H1 (cell line): ENCODE results near the gene TMEM39A. TPM values are rescaled to one million over a fixed set of nuclear protein-coding genes. Genes with fewer than 3 reads are reported as not detected.

Experiments used
- CTCF ChIA-PET: fragments of 300-600 bp; sonication (Branson Sonifier 250); formaldehyde crosslinking; loops from one replicate; lab custom pipeline; 2021; ENCODE audit not compliant: partially characterized antibody; lab: Charles Lee
- POLR2A ChIA-PET: fragments of 300-600 bp; sonication (Branson Sonifier 250); formaldehyde crosslinking; loops from one replicate; lab custom pipeline; 2021; ENCODE audit warnings: inconsistent platforms; ENCODE audit not compliant: partially characterized antibody; lab: Charles Lee
- DNase-seq, 2 experiments: peaks; one replicate each; pipeline versions ENCODE4 v3.0.0 to v3.0.0-alpha.2; 2010 to 2022; ENCODE audit warnings: low spot score in 2 of 2, low read depth in 1 of 2, mixed read lengths in 1 of 2
- FAIRE-seq: peaks from 2 replicates; lab custom pipeline; 2011; peaks lifted over from hg19 to GRCh38; lab: Jason Lieb, UNC
- H2AFZ ChIP-seq: 2 replicates; pipeline ENCODE4 v1.8.1; 2012; ENCODE audit warnings: low read length, inconsistent platforms
- H2AK5ac ChIP-seq: 2 replicates; pipeline ENCODE4 v1.6.1; 2013; ENCODE audit warnings: low read depth, low read length
- H2BK120ac ChIP-seq: replicated peaks from 2 replicates; pipeline ENCODE3; 2013; ENCODE audit warnings: low read depth, low read length, inconsistent platforms
- H2BK12ac ChIP-seq: 2 replicates; pipeline ENCODE4 v1.6.1; 2013; ENCODE audit warnings: low read depth, low read length
- H2BK15ac ChIP-seq: 2 replicates; pipeline ENCODE4 v1.6.1; 2013; ENCODE audit warnings: low read length
- H2BK20ac ChIP-seq: 2 replicates; pipeline ENCODE4 v1.6.1; 2013; ENCODE audit warnings: low read length
- H2BK5ac ChIP-seq: 2 replicates; pipeline ENCODE4 v1.6.1; 2013; ENCODE audit warnings: low read depth, low read length
- H3K14ac ChIP-seq: 2 replicates; pipeline ENCODE4 v1.6.1; 2013; ENCODE audit warnings: inconsistent platforms; ENCODE audit not compliant: insufficient read length
- H3K18ac ChIP-seq: 2 replicates; pipeline ENCODE4 v1.6.1; 2013; ENCODE audit warnings: low read length; ENCODE audit errors: extremely low read depth
- H3K23ac ChIP-seq: 2 replicates; pipeline ENCODE4 v1.6.1; 2013; ENCODE audit warnings: inconsistent platforms; ENCODE audit not compliant: insufficient read length
- H3K23me2 ChIP-seq: 2 replicates; pipeline ENCODE4 v1.6.1; 2013; ENCODE audit warnings: low read depth, low read length
- H3K27ac ChIP-seq: 2 replicates; pipeline ENCODE4 v1.6.1; 2011; ENCODE audit warnings: low read depth, low read length, inconsistent platforms
- H3K27me3 ChIP-seq, 4 experiments: replicated peaks in 1 of 4; 1 replicate in 1 of 4; 2 replicates in 3 of 4; pipeline versions ENCODE4 v1.6.1 to v1.8.1; 2011 to 2013; ENCODE audit warnings: low read length in 3 of 4, mild to moderate bottlenecking in 3 of 4, inconsistent platforms in 2 of 4, mixed read lengths in 2 of 4, moderate library complexity in 1 of 4; ENCODE audit not compliant: control insufficient read depth in 3 of 4, insufficient read depth in 3 of 4; ENCODE audit errors: extremely low read depth in 1 of 4
- H3K36me3 ChIP-seq, 4 experiments: 2 replicates each; pipeline versions ENCODE4 v1.6.1 to v1.8.1; 2011 to 2013; ENCODE audit warnings: mild to moderate bottlenecking in 4 of 4, low read length in 3 of 4, moderate library complexity in 2 of 4, control low read depth in 1 of 4, inconsistent platforms in 1 of 4; ENCODE audit not compliant: insufficient read depth in 4 of 4, control insufficient read depth in 2 of 4
- H3K4ac ChIP-seq: replicated peaks from 2 replicates; pipeline ENCODE3; 2013; ENCODE audit warnings: low read length, low read depth, mixed read lengths, inconsistent platforms; ENCODE audit not compliant: insufficient read length
- H3K4me1 ChIP-seq, 4 experiments: replicated peaks in 1 of 4; 1 replicate in 1 of 4; 2 replicates in 3 of 4; pipeline versions ENCODE4 v1.6.1 to v1.8.1; 2011 to 2013; ENCODE audit warnings: low read length in 3 of 4, inconsistent platforms in 2 of 4, mixed read lengths in 1 of 4; ENCODE audit not compliant: insufficient read depth in 4 of 4, control insufficient read depth in 3 of 4
- H3K4me2 ChIP-seq, 2 experiments: 2 replicates each; pipeline versions ENCODE4 v1.6.1 to v1.8.1; 2011 to 2013; ENCODE audit warnings: low read depth in 2 of 2, low read length in 2 of 2, control low read depth in 1 of 2, inconsistent platforms in 1 of 2, mild to moderate bottlenecking in 1 of 2; ENCODE audit not compliant: insufficient read depth in 1 of 2
- H3K4me3 ChIP-seq, 4 experiments: fragments of 200-600, 300-600 bp in 1 of 4; sonication (generic), shearing (Covaris generic), sonication (Bioruptor Twin) in 1 of 4; 2 replicates each; pipeline versions ENCODE4 v1.5.1 to v1.8.1; 2011 to 2016; ENCODE audit warnings: low read length in 4 of 4, low read depth in 3 of 4, control low read depth in 2 of 4, inconsistent platforms in 2 of 4, mild to moderate bottlenecking in 2 of 4, mixed read lengths in 1 of 4, moderate library complexity in 1 of 4; ENCODE audit not compliant: insufficient read depth in 2 of 4; ENCODE audit errors: extremely low read depth in 1 of 4
- H3K56ac ChIP-seq: replicated peaks from 2 replicates; pipeline ENCODE3; 2013; ENCODE audit warnings: low read depth, mild to moderate bottlenecking, mixed read lengths, low read length, inconsistent platforms; ENCODE audit not compliant: insufficient read length
- H3K79me1 ChIP-seq: 2 replicates; pipeline ENCODE4 v1.6.1; 2013; ENCODE audit warnings: low read depth, low read length, control low read depth
- H3K79me2 ChIP-seq, 2 experiments: 2 replicates each; pipeline versions ENCODE4 v1.6.1 to v1.8.1; 2012 to 2013; ENCODE audit warnings: low read length in 2 of 2, mild to moderate bottlenecking in 2 of 2, inconsistent platforms in 1 of 2; ENCODE audit not compliant: insufficient read depth in 2 of 2, control insufficient read depth in 1 of 2
- H3K9ac ChIP-seq, 4 experiments: replicated peaks in 1 of 4; 1 replicate in 1 of 4; 2 replicates in 3 of 4; pipeline versions ENCODE4 v1.6.1 to v1.8.1; 2011 to 2013; ENCODE audit warnings: low read depth in 3 of 4, low read length in 3 of 4, control low read depth in 2 of 4, mild to moderate bottlenecking in 2 of 4, moderate library complexity in 2 of 4, inconsistent platforms in 1 of 4; ENCODE audit errors: extremely low read depth in 1 of 4
- H3K9me3 ChIP-seq, 2 experiments: 2 replicates each; pipeline versions ENCODE4 v1.6.1 to v1.8.1; 2012 to 2013; ENCODE audit warnings: mild to moderate bottlenecking in 2 of 2, moderate library complexity in 2 of 2, control low read depth in 1 of 2, inconsistent platforms in 1 of 2, low read depth in 1 of 2, low read length in 1 of 2, mixed read lengths in 1 of 2; ENCODE audit not compliant: insufficient read depth in 2 of 2
- H4K20me1 ChIP-seq, 2 experiments: replicated peaks in 1 of 2; 2 replicates each; pipeline versions ENCODE3 to v1.8.1; 2011 to 2013; ENCODE audit warnings: inconsistent platforms in 2 of 2, low read length in 2 of 2, mild to moderate bottlenecking in 1 of 2; ENCODE audit not compliant: insufficient read depth in 2 of 2, control insufficient read depth in 1 of 2
- H4K5ac ChIP-seq: 2 replicates; pipeline ENCODE4 v1.6.1; 2013; ENCODE audit warnings: low read length, low read depth, mixed read lengths, inconsistent platforms; ENCODE audit not compliant: insufficient read length
- H4K8ac ChIP-seq: 2 replicates; pipeline ENCODE4 v1.8.0; 2013; ENCODE audit warnings: mild to moderate bottlenecking, moderate library complexity, low read length, inconsistent platforms; ENCODE audit not compliant: insufficient read depth; ENCODE audit errors: extremely low read depth
- H4K91ac ChIP-seq: replicated peaks from 2 replicates; pipeline ENCODE3; 2013; ENCODE audit warnings: low read length, mixed read lengths, inconsistent platforms; ENCODE audit not compliant: insufficient read length
- CHD2 ChIP-seq: IDR thresholded peaks from 2 replicates; pipeline ENCODE4 v1.6.1; 2012; ENCODE audit warnings: low read length, improper control_type of control experiment
- SAP30 ChIP-seq: fragments of 300-600 bp; sonication (generic); IDR thresholded peaks from 2 replicates; pipeline ENCODE4 v1.7.1; 2012; ENCODE audit warnings: low read length, moderate library complexity, mild to moderate bottlenecking, inconsistent platforms; ENCODE audit not compliant: insufficient read depth, insufficient replicate concordance
- WGBS, 2 experiments: shearing (Covaris generic) in 1 of 2; methylation state at CpG; one replicate each; pipeline versions ENCODE4 v1.1.6 to v1.1.7; 2013 to 2015; ENCODE audit warnings: low lambda C conversion rate in 2 of 2, mixed read lengths in 2 of 2, inconsistent platforms in 1 of 2, low coverage in 1 of 2, missing lambda C conversion rate in 1 of 2; ENCODE audit not compliant: insufficient replicate concordance in 2 of 2, insufficient coverage in 1 of 2, insufficient read length in 1 of 2; ENCODE audit errors: extremely low coverage in 1 of 2, missing lambda C conversion rate in 1 of 2; 5-methylcytosine and 5-hydroxymethylcytosine counted together
- polyA plus RNA-seq, 7 experiments: library from polyadenylated mRNA; depleted of rRNA in 3 of 7; stranded (reverse) in 5 of 7; unstranded in 2 of 7; fragments of >200 nt in 5 of 7; fragments of 200-250 nt in 2 of 7; gene quantifications; 1 replicate in 5 of 7; 2 replicates in 1 of 7; 4 replicates in 1 of 7; pipeline versions ENCODE4 v1.2.1 to v1.2.3, GENCODE V29; 2011 to 2013; ENCODE audit warnings: missing spikeins in 2 of 7, mixed read lengths in 2 of 7
- total RNA-seq: library from RNA; stranded (reverse); fragmentation: NEBNext Ultra II Directional; extraction: Animal tissue kit (Norgen Biotek cat#: 25700); gene quantifications from 2 replicates; pipeline ENCODE4 v1.2.1, GENCODE V29; 2021
- TF ChIP-seq, protein P1 (sequence below): IDR thresholded peaks from 2 replicates; pipeline ENCODE4 v1.6.1; 2011; ENCODE audit warnings: low read length, improper control_type of control experiment

Gene TMEM39A
- total and polyA plus RNA-seq, 2 of the 8 experiments (the other 6 are each of a cell fraction or from before 2014, with no cell fraction given), result 26.8 to 36.1 TPM

DNA sequence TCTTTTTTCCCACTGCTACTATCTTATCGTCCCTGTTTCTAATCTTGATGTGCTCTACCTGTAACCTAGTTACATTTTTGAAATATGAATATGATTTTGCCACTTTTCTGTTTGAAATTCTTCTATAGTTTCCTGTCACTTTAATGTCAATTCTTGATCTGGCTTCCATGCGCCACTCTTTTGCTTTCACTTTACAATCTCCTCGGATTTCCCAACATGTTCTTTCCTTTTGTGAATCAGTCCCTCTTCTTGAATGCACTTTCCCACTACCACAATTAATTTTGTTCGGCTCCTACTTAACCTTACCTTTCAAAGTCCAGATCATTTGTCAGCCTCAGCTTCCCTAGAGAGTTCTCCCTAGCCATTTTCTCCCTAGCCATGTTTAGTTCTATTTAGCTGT is 43.2 kb upstream of the TMEM39A start:
- H3K23me2 ChIP-seq, result no peaks in the 10 kb centered on the region
- H2AFZ ChIP-seq, result no peak overlapping the region
- no peak overlapping the region for H3K4me2 ChIP-seq
- no peak overlapping the region for H2BK120ac ChIP-seq
- no peak for DNase-seq
- WGBS, 2 experiments, result 85% methylated on average over 4 of the region's 4 CpGs; no CpG with 5 or more reads in 1 of the 2 experiments
- H3K4ac ChIP-seq, result no peak overlapping the region
- H3K4me3 ChIP-seq, result no peak overlapping the region
- no peak overlapping the region for H3K56ac ChIP-seq
- no peak overlapping the region for H3K18ac ChIP-seq
- peaks cover 0 to 3% of the 10 kb centered on the region in 2 experiments; a peak in 2 of 4 replicates for H3K79me2 ChIP-seq
- no peak overlapping the region for H2AK5ac ChIP-seq
- no peak overlapping the region for H4K5ac ChIP-seq
- no peaks in the 10 kb centered on the region for H3K9me3 ChIP-seq
- no peak overlapping the region for H2BK15ac ChIP-seq
- ChIA-PET POLR2A (no interaction called here), CTCF (no interaction called here)
- H3K27me3 ChIP-seq, result no peaks in the 10 kb centered on the region
- H3K23ac ChIP-seq, result no peak overlapping the region
- peaks cover 0 to 3% of the 10 kb centered on the region in 2 experiments for H4K20me1 ChIP-seq
- H4K91ac ChIP-seq, result no peak overlapping the region
- no peaks in the 10 kb centered on the region for H3K4me1 ChIP-seq
- H3K79me1 ChIP-seq, result no peaks in the 10 kb centered on the region; the same call in 1 of the 2 replicates
- TF ChIP-seq SAP30 (no peak), CHD2 (no peak)
- TF ChIP-seq, protein P1, sequence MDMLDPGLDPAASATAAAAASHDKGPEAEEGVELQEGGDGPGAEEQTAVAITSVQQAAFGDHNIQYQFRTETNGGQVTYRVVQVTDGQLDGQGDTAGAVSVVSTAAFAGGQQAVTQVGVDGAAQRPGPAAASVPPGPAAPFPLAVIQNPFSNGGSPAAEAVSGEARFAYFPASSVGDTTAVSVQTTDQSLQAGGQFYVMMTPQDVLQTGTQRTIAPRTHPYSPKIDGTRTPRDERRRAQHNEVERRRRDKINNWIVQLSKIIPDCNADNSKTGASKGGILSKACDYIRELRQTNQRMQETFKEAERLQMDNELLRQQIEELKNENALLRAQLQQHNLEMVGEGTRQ, result no peak
- no peak overlapping the region for H3K14ac ChIP-seq
- H3K27ac ChIP-seq, result no peak overlapping the region
- H2BK20ac ChIP-seq, result no peak overlapping the region
- peak; percentile 42 for FAIRE-seq
- no peak overlapping the region for H4K8ac ChIP-seq
- H2BK12ac ChIP-seq, result no peak overlapping the region
- H2BK5ac ChIP-seq, result no peak overlapping the region
- peaks cover 5 to 56% (median 28%) of the 10 kb centered on the region in 4 experiments; a peak in 7 of 8 replicates for H3K36me3 ChIP-seq
- no peak overlapping the region for H3K9ac ChIP-seq
